RWPE2 (cell line): Measurements from ENCODE around the gene MAP3K19.

Source experiments
- ATAC-seq: fragments of 200-7000 bp; cut with Tn5 transposase; 3 replicates; pipeline ENCODE4 v1.9.1; 2021; ENCODE audit warnings: low read depth
- DNase-seq: peaks from one replicate; pipeline ENCODE4 v3.0.0-alpha.2; 2020; ENCODE audit warnings: low spot score
- H3K27ac ChIP-seq: fragments of 450-650 bp; 2 replicates; pipeline ENCODE4 v1.5.1; 2017; ENCODE audit warnings: mild to moderate bottlenecking; ENCODE audit not compliant: poor library complexity, severe bottlenecking
- H3K27me3 ChIP-seq: fragments of 250-450 bp; sonication (Bioruptor Pico); 2 replicates; pipeline ENCODE4 v1.5.1; 2021; ENCODE audit warnings: mild to moderate bottlenecking, moderate library complexity; ENCODE audit not compliant: insufficient read depth, poor library complexity, severe bottlenecking
- H3K36me3 ChIP-seq: fragments of 250-450 bp; sonication (Bioruptor Pico); 2 replicates; pipeline ENCODE4 v1.5.1; 2020; ENCODE audit warnings: low read depth, mild to moderate bottlenecking, moderate library complexity
- H3K4me1 ChIP-seq: fragments of 250-450 bp; sonication (Bioruptor Pico); 2 replicates; pipeline ENCODE4 v1.5.1; 2021; ENCODE audit warnings: mild to moderate bottlenecking, moderate library complexity; ENCODE audit not compliant: insufficient read depth, poor library complexity, severe bottlenecking
- H3K4me3 ChIP-seq: fragments of 250-450 bp; sonication (Bioruptor Pico); 2 replicates; pipeline ENCODE4 v1.5.1; 2021; ENCODE audit warnings: mild to moderate bottlenecking, moderate library complexity; ENCODE audit not compliant: severe bottlenecking
- H3K9me3 ChIP-seq: fragments of 250-450 bp; sonication (Bioruptor Pico); 2 replicates; pipeline ENCODE4 v1.5.1; 2021; ENCODE audit warnings: mild to moderate bottlenecking, moderate library complexity; ENCODE audit not compliant: severe bottlenecking
- CTCF ChIP-seq: fragments of 450-650 bp; IDR thresholded peaks from one replicate; pipeline ENCODE4 v1.5.1; 2017; ENCODE audit warnings: mild to moderate bottlenecking, moderate library complexity; ENCODE audit not compliant: poor library complexity, severe bottlenecking

The MAP3K19 gene

GRCh38 chr2:134952608-134953007, 94.6 kb downstream of the MAP3K19 start:
- DNase-seq (no peak), ATAC-seq (no peak)
- Histone ChIP-seq H3K4me1 (no peaks in the 10 kb centered on the region), H3K9me3 (no peaks in the 10 kb centered on the region), H3K4me3 (no peak overlapping the region), H3K27me3 (no peaks in the 10 kb centered on the region), H3K27ac (no peak overlapping the region), H3K36me3 (peaks cover 95% of the 10 kb centered on the region)
- no peak for TF ChIP-seq CTCF

- Histone ChIP-seq H3K27me3 (no peaks in the 10 kb centered on the region), H3K27ac (no peak overlapping the region), H3K36me3 (peaks cover 95% of the 10 kb centered on the region), H3K4me3 (no peak overlapping the region), H3K9me3 (no peaks in the 10 kb centered on the region), H3K4me1 (no peaks in the 10 kb centered on the region)
- no peak for TF ChIP-seq CTCF
- ATAC-seq (no peak), DNase-seq (no peak)
Observed at GRCh38 chr2:134950886-134951285, 96.4 kb downstream of the MAP3K19 start.

- no peaks in the 10 kb centered on the region for H3K9me3 ChIP-seq
- no peak for TF ChIP-seq CTCF
- no peaks in the 10 kb centered on the region for H3K4me1 ChIP-seq
- DNase-seq (no peak), ATAC-seq (no peak)
- no peak overlapping the region for H3K4me3 ChIP-seq
- no peak overlapping the region for H3K27ac ChIP-seq
- no peaks in the 10 kb centered on the region for H3K27me3 ChIP-seq
- peaks cover 89% of the 10 kb centered on the region for H3K36me3 ChIP-seq
Observed at GRCh38 chr2:134949981-134950708, 97.1 kb downstream of the MAP3K19 start.

- no peaks in the 10 kb centered on the region for H3K4me1 ChIP-seq
- H3K36me3 ChIP-seq = peaks cover 85% of the 10 kb centered on the region
- TF ChIP-seq CTCF = no peak
- no peak overlapping the region for H3K27ac ChIP-seq
- H3K27me3 ChIP-seq = no peaks in the 10 kb centered on the region
- ATAC-seq (no peak), DNase-seq (no peak)
- H3K9me3 ChIP-seq = no peaks in the 10 kb centered on the region
- H3K4me3 ChIP-seq = no peak overlapping the region
Observed at GRCh38 chr2:134946073-134946472, 101.2 kb downstream of the MAP3K19 start.

GRCh38 chr2:134944975-134945374, 102.3 kb downstream of the MAP3K19 start:
- no peak for ATAC-seq
- no peaks in the 10 kb centered on the region for H3K9me3 ChIP-seq
- peaks cover 85% of the 10 kb centered on the region for H3K36me3 ChIP-seq
- no peak overlapping the region for H3K4me3 ChIP-seq
- no peak overlapping the region for H3K27ac ChIP-seq
- H3K4me1 ChIP-seq = no peaks in the 10 kb centered on the region
- DNase-seq = no peak
- TF ChIP-seq CTCF = no peak
- H3K27me3 ChIP-seq = no peaks in the 10 kb centered on the region
